Stimulated activated naive CD8-positive, alpha-beta T cell treated with anti-CD3 and anti-CD28 coated beads, Interleukin-15, amount 100 ng/mL, for 72 hours (primary cell): ENCODE data around the gene SLCO3A1.
"Not testable (repeated sequence)": the region's sequence is repeated elsewhere in the genome, so short reads cannot be mapped to it uniquely, and the experiment has no call there.

Source experiments
- ATAC-seq: fragments of 150-1000 bp; cut with Tn5 transposase; 2 replicates; pipeline ENCODE4 v1.10.0; 2021; ENCODE audit warnings: mild to moderate bottlenecking, moderate library complexity
- DNase-seq, 2 donors: peaks; one replicate each; pipeline ENCODE4 v3.0.0; 2021 to 2022
- H3K27ac Mint-ChIP-seq, 2 donors: one replicate each; pipeline ENCODE4 v1.8.0; 2022; ENCODE audit warnings: mild to moderate bottlenecking in 2 of 2, mixed read lengths in 2 of 2, moderate library complexity in 2 of 2
- H3K27me3 Mint-ChIP-seq: one replicate; pipeline ENCODE4 v1.8.0; 2022; ENCODE audit warnings: mixed read lengths
- H3K4me1 Mint-ChIP-seq: one replicate; pipeline ENCODE4 v1.8.0; 2022; ENCODE audit warnings: mild to moderate bottlenecking, mixed read lengths
- H3K4me3 Mint-ChIP-seq, 2 donors: one replicate each; pipeline ENCODE4 v1.8.0; 2022; ENCODE audit warnings: mild to moderate bottlenecking in 2 of 2, mixed read lengths in 2 of 2, moderate library complexity in 1 of 2
- H3K9me3 Mint-ChIP-seq, 2 donors: one replicate each; pipeline ENCODE4 v1.8.0; 2022; ENCODE audit warnings: mixed read lengths in 2 of 2

SLCO3A1 gene

GRCh38 chr15:91945385-91945784, 91.9 kb downstream of the SLCO3A1 start:
- Mint-ChIP-seq H3K27ac (peak overlapping the region in 1 of 2 donors; percentile 74), H3K9me3 (no peaks in the 10 kb centered on the region), H3K4me3 (no peak overlapping the region), H3K4me1 (peaks cover 30% of the 10 kb centered on the region), H3K27me3 (peaks cover 20% of the 10 kb centered on the region)
- no peak for DNase-seq
- no peak for ATAC-seq

DNA sequence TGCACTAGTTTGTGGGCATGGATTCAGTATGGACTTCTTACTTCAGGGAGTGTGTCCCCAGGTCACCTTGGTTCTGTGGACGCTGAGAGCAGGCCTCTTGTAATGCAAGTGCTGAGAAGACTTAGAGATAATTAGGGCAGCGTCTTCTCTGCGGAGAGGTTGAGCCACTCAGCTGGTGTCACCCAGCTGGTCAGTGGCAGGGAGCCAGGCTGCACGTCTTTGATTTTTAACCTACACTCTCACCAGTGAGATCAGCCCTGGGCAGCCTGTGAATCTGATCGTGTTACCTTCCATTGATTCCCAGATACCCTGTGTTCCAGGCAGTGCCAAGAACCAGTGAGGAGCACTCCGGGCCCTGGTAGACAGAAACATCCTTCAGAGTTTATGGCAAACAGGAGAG, 92.6 kb downstream of the SLCO3A1 start:
- Mint-ChIP-seq H3K4me3 (no peak overlapping the region), H3K4me1 (peaks cover 28% of the 10 kb centered on the region), H3K9me3 (no peaks in the 10 kb centered on the region), H3K27ac (no peak overlapping the region), H3K27me3 (peaks cover 20% of the 10 kb centered on the region)
- DNase-seq, result no peak
- ATAC-seq, result no peak

- no peak for ATAC-seq
- peaks cover 20% of the 10 kb centered on the region for H3K27me3 Mint-ChIP-seq
- H3K9me3 Mint-ChIP-seq, result no peaks in the 10 kb centered on the region
- no peak overlapping the region for H3K27ac Mint-ChIP-seq
- DNase-seq, result no peak
- no peak overlapping the region for H3K4me3 Mint-ChIP-seq
- peaks cover 31% of the 10 kb centered on the region for H3K4me1 Mint-ChIP-seq
These were observed 93.2 kb downstream of the SLCO3A1 start for GRCh38 chr15:91946581-91947292.

GRCh38 chr15:91947293-91947679, 93.8 kb downstream of the SLCO3A1 start:
- Mint-ChIP-seq H3K27me3 (peaks cover 20% of the 10 kb centered on the region), H3K27ac (peak overlapping the region; percentile 5 to 75), H3K9me3 (no peaks in the 10 kb centered on the region), H3K4me3 (no peak overlapping the region), H3K4me1 (peaks cover 31% of the 10 kb centered on the region)
- ATAC-seq (no peak), DNase-seq (no peak)

- H3K4me1 Mint-ChIP-seq, result peaks cover 31% of the 10 kb centered on the region
- H3K9me3 Mint-ChIP-seq, result no peaks in the 10 kb centered on the region
- peaks cover 20% of the 10 kb centered on the region for H3K27me3 Mint-ChIP-seq
- H3K27ac Mint-ChIP-seq, result peak overlapping the region in 1 of 2 donors; percentile 5
- DNase-seq (no peak), ATAC-seq (no peak)
- H3K4me3 Mint-ChIP-seq, result no peak overlapping the region
These were observed 94.4 kb downstream of the SLCO3A1 start for GRCh38 chr15:91947683-91948608.

DNA sequence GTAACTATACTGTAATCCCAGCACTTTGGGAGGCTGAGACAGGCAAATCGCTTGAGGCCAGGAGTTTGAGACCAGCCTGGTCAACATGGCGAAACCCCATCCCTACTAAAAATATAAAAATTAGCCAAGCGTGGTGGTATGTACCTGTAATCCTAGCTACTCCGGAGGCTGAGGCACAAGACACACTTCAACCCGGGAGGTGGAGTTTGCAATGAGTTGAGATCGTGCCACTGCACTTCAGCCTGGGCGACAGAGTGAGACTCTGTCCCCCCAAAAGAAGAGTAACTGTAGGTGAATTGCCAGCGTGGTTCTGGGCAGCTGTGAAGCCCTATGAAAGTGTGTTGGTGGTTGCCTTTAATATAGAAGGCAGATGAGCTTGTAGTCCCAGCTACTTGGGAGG, 95.9 kb downstream of the SLCO3A1 start:
- peak overlapping the region in 1 of 2 donors; percentile 72 for H3K27ac Mint-ChIP-seq
- no peaks in the 10 kb centered on the region for H3K9me3 Mint-ChIP-seq
- no peak for ATAC-seq
- no peak for DNase-seq
- H3K27me3 Mint-ChIP-seq, result peaks cover 20% of the 10 kb centered on the region
- H3K4me1 Mint-ChIP-seq, result peaks cover 34% of the 10 kb centered on the region
- H3K4me3 Mint-ChIP-seq, result no peak overlapping the region

DNA sequence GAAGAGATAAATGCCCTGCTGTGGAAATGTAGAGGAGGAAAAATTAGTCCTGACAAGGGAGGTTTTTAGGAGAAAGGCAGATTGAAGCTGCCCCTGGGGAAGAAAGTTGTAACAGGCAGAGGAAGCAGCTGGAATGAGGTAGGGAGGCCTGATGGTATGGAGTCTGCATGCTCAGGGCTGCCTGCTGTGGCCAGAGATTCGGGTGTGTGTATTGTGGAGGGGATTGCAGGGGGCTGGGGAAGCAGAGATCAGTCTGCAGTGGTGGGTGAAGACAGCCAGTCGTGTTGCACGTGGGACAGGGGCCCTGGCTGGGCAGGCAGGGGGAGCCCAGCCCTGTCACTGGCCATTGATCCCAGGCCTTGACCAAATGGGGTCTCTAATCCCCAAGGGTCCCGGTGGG, 96.5 kb downstream of the SLCO3A1 start:
- ATAC-seq, result no peak
- Mint-ChIP-seq H3K4me1 (peaks cover 41% of the 10 kb centered on the region), H3K27me3 (peaks cover 19% of the 10 kb centered on the region), H3K27ac (no peak overlapping the region), H3K9me3 (no peaks in the 10 kb centered on the region), H3K4me3 (no peak overlapping the region)
- DNase-seq, result no peak

DNA sequence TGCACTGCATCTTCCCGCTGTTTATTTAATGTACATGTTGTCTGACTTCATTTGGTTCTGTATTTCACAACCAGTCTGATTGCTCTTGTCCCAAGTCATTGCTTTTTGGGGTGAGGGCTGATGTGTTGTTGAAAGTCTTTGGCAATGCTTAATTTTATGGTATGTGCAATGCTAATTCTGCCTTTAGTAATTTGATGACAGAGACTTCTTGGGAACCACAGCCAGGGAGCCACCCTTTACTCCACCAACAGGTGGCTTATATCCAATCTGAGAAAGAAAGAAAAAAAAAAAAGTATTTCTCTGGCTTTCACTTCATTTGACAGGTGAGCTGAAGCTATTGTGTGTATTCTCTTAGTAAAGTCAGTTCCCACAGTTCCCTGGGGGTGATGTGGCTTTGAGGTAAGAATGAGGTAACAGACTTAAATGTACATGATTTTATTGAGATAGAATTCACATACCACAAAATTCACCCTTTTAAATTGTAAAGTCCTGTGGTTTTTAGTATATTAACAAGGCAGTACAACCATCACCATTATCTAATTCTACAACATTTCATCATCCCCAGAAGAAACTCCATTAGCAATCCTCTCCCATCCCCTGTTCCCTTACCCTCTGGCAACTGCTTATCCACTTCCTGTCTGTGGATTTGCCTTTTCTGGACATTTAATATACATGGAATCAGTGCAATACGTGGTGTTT, 97.3 kb downstream of the SLCO3A1 start:
- no peak for DNase-seq
- Mint-ChIP-seq H3K9me3 (no peaks in the 10 kb centered on the region), H3K27me3 (peaks cover 12% of the 10 kb centered on the region), H3K4me3 (no peak overlapping the region), H3K4me1 (peaks cover 46% of the 10 kb centered on the region), H3K27ac (no peak overlapping the region)
- no peak for ATAC-seq

DNA sequence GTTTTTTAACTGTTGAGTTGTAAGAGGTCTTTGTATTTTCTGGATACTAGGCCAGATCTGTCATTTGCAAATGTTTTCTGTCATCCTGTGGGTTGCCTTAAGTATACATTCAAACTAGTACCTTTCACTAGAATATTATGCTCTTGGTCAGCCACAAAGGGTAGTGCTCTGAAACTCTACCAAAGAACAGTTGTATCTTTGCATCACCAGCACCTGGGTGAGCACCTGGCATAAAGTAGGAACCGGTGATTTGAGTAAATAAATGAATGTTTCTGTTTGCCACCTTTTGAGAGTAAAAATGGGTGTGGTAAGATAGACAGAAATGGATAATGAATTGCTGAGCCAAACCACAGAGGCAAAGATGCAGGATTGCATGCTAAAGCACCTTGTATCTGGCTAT, 98.7 kb downstream of the SLCO3A1 start:
- DNase-seq (no peak), ATAC-seq (no peak)
- peaks cover 4% of the 10 kb centered on the region for H3K27me3 Mint-ChIP-seq
- no peak overlapping the region for H3K4me3 Mint-ChIP-seq
- H3K4me1 Mint-ChIP-seq, result peaks cover 41% of the 10 kb centered on the region
- H3K27ac Mint-ChIP-seq, result no peak overlapping the region
- H3K9me3 Mint-ChIP-seq, result no peaks in the 10 kb centered on the region

DNA sequence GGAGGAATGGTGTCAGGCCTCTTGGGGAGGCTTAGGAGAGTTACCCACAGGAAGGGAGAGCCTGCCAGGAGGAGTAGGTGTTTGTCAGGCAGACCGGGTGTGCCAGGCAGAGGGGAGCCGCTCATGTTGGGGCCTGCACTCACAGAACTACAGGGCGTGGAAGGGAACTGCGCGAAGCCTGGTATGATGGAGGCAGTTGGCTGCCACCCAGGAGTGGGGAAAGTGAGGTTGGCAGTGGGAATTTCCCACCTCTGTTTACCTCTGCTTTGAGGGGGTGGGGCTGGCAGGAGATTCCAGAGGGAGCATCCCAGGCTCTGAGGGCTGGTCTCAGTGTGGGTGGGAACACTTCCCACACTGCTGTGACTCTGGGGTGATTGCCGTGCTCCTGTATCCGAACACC, 99.9 kb downstream of the SLCO3A1 start:
- Mint-ChIP-seq H3K4me1 (peaks cover 36% of the 10 kb centered on the region), H3K27ac (peak overlapping the region; percentile 14 to 54), H3K4me3 (no peak overlapping the region), H3K27me3 (no peaks in the 10 kb centered on the region), H3K9me3 (no peaks in the 10 kb centered on the region)
- ATAC-seq (no peak), DNase-seq (no peak)

DNA sequence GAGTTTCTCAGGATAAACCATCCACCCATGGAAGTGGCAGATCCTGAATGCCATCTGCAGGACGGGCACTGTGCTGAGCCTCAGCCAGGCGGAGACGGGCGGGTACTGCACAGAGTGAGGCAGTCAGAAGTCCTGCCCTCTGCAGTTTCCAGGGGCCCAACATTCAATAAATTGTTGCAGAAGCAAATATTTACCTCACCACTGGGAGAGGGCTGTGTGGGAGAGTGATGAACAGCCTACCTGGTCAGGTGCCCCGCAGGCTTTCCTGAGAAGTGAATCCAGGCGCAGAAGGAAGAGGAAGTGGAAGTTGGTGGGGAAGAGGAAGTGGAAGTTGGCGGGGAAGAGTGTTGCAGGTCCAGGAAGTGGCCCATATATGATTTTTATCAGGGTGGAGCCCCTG, 100.8 kb downstream of the SLCO3A1 start:
- Mint-ChIP-seq H3K27ac (no peak overlapping the region), H3K4me1 (peaks cover 36% of the 10 kb centered on the region), H3K9me3 (no peaks in the 10 kb centered on the region), H3K4me3 (no peak overlapping the region), H3K27me3 (no peaks in the 10 kb centered on the region)
- DNase-seq (no peak), ATAC-seq (no peak)

DNA sequence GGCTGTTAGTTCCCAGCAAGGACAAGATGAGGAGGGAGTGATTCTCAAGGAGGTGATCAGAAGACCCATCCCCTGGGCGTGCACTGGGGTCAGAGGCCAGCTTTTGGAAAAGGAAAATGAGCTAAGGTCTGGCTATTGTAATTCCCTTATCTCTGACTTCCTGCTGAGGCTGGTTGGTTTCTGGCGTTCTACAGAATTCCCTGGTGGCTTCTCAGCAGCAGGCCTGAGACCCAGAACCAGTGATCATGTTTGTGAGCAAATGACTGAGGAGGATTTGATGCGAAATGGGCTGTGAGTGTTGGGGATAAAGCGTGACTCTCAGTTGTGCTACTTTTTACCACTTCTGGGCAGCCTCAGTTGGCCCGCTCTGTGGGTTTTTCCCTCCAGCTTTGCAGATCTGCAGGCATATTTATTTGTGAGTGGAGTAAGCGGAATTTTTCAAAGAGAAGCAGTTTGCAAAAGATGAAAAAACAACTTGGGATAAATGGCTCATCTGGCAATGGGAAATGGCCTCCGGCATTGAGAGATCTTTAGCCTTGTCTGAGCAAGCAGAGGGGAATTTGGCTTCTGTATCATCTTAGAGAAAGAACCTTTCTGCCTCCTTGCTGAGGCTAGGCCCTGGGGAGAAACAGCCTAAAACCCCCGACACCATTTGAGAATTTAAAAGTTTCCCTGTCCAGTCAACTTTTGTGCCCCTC, 102.7 kb downstream of the SLCO3A1 start:
- no peaks in the 10 kb centered on the region for H3K27me3 Mint-ChIP-seq
- H3K4me3 Mint-ChIP-seq, result no peak overlapping the region
- no peak overlapping the region for H3K27ac Mint-ChIP-seq
- DNase-seq (no peak), ATAC-seq (no peak)
- H3K9me3 Mint-ChIP-seq, result no peaks in the 10 kb centered on the region
- peaks cover 33% of the 10 kb centered on the region for H3K4me1 Mint-ChIP-seq

GRCh38 chr15:91961357-91961756, 107.8 kb downstream of the SLCO3A1 start:
- ATAC-seq (peak; percentile 64), DNase-seq (no peak)
- Mint-ChIP-seq H3K9me3 (peaks cover 0 to 4% of the 10 kb centered on the region in 2 donors), H3K4me1 (peaks cover 17% of the 10 kb centered on the region), H3K4me3 (no peak overlapping the region), H3K27me3 (no peaks in the 10 kb centered on the region), H3K27ac (no peak overlapping the region)

DNA sequence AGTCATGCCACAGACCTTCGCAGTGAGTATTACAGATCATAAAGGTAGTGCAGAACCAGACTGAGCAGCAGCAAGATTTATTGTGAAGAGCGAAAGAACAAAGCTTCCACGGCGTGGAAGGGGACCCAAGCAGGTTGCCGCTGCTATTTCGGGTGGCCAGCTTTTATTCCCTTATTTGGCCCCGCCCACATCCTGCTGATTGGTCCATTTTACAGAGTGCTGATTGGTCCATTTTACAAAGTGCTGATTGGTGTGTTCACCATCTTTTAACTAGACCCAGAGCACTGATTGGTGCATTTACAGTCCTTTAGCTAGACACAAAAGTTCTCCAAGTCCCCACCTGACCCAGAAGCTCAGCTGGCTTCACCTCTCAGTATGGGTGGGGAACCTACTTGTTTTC, 110.2 kb downstream of the SLCO3A1 start:
- DNase-seq, H3K4me3 Mint-ChIP-seq, H3K27me3 Mint-ChIP-seq, ATAC-seq, H3K9me3 Mint-ChIP-seq: not testable (repeated sequence)
- H3K4me1 Mint-ChIP-seq, result peaks cover 17% of the 10 kb centered on the region
- peak overlapping the region in 1 of 2 donors; percentile 69 for H3K27ac Mint-ChIP-seq

DNA sequence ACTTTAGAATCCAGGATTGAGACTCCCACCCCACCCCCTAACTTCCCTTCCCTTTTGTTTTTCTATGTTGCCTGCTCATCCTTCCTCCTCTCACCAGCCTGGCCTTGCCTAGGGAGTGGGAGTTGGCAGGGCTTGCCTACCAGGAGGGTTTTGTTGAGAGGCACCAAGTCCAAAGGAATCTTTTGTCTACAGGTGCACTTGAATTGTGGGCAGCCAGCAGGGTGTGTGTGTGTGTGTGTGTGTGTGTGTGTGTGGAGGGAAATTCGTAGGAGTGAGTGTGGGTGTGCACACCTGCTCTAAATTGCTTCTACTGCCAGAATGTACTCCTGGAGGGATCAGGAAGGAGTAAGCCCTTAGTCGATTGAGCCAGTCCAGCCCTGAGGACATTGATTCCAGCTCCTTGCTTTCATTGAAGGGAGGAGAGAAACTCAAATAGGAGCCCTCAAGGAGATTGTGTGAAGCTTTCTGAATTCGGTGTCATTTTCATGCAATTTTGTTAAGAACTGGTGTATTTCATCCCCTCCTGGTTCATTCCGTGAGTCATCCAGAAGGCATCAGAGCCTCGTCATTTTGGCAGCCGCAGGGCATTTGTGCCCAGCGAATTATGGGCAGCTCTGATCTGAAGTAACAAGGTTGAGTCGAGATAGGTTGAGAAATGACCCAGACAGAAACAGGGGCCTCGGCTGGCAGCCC, 112.1 kb downstream of the SLCO3A1 start:
- no peak for DNase-seq
- no peaks in the 10 kb centered on the region for H3K27me3 Mint-ChIP-seq
- peak overlapping the region; percentile 27 to 93 for H3K27ac Mint-ChIP-seq
- peaks cover 0 to 4% of the 10 kb centered on the region in 2 donors for H3K9me3 Mint-ChIP-seq
- H3K4me1 Mint-ChIP-seq, result peaks cover 17% of the 10 kb centered on the region
- H3K4me3 Mint-ChIP-seq, result no peak overlapping the region
- no peak for ATAC-seq
